ENCODE data around the gene NOD1.

NOD1 gene

GRCh38 chr7:30403477-30403876, 75.1 kb downstream of the NOD1 start:
- no peak overlapping the region for H3K9ac ChIP-seq (ENCODE audit: low read depth, low read length, poor library complexity)
- H3K9me3 ChIP-seq (replicated peaks in 1 of 2; ENCODE audit: control insufficient read depth in 2 of 2, insufficient read depth in 1 of 2, low read depth in 1 of 2, low read length in 2 of 2) = peaks cover 0 to 3% of the 10 kb centered on the region in 2 donors
- H2BK12ac ChIP-seq (ENCODE audit: low read length) = no peak overlapping the region
- H2BK15ac ChIP-seq (ENCODE audit: low read length) = no peak overlapping the region
- no peaks in the 10 kb centered on the region for H3K27me3 ChIP-seq (ENCODE audit: control insufficient read depth in 3 of 3, insufficient read depth in 3 of 3, low read depth in 1 of 3, low read length in 3 of 3)
- DNase-seq (ENCODE audit: low spot score) = no peak
- no peaks in the 10 kb centered on the region for H3K79me1 ChIP-seq (ENCODE audit: low read depth, low read length)
- H3K23ac ChIP-seq (ENCODE audit: low read depth, low read length, poor library complexity) = no peak overlapping the region
- no peak overlapping the region for H3K27ac ChIP-seq (replicated peaks; ENCODE audit: low read length)
- no CpG with 5 or more reads among the region's 3 CpGs for WGBS, 2 donors (ENCODE audit: extremely low coverage in 2 of 2, insufficient read length in 2 of 2, insufficient replicate concordance in 1 of 2)
- peaks cover 0 to 2% of the 10 kb centered on the region in 2 donors for H3K36me3 ChIP-seq (replicated peaks in 1 of 2; ENCODE audit: control insufficient read depth in 2 of 2, insufficient read depth in 2 of 2, low read length in 2 of 2)
- H3K4me2 ChIP-seq (ENCODE audit: insufficient read depth, low read length, poor library complexity, severe bottlenecking) = no peak overlapping the region
- no peak overlapping the region for H4K8ac ChIP-seq (ENCODE audit: low read depth, low read length)
- H2AK5ac ChIP-seq (ENCODE audit: low read depth, low read length) = no peak overlapping the region
- no peak overlapping the region for H3K18ac ChIP-seq (ENCODE audit: low read length)
- no peak overlapping the region for H3K14ac ChIP-seq (ENCODE audit: low read length)
- no peak overlapping the region for H2AFZ ChIP-seq (ENCODE audit: low read length)
- H2BK120ac ChIP-seq (ENCODE audit: low read depth, low read length) = no peak overlapping the region
- no peaks in the 10 kb centered on the region for H3K4me1 ChIP-seq (ENCODE audit: control insufficient read depth in 2 of 2, insufficient read depth in 1 of 2, low read depth in 1 of 2, low read length in 2 of 2)
- no peak overlapping the region for H3K4me3 ChIP-seq (ENCODE audit: low read length in 2 of 2)
- no peak overlapping the region for H2BK5ac ChIP-seq (ENCODE audit: low read length)
- no peak overlapping the region for H3K4ac ChIP-seq (ENCODE audit: low read length)
- no peak overlapping the region for H4K91ac ChIP-seq (ENCODE audit: low read depth, low read length, poor library complexity)

DNA sequence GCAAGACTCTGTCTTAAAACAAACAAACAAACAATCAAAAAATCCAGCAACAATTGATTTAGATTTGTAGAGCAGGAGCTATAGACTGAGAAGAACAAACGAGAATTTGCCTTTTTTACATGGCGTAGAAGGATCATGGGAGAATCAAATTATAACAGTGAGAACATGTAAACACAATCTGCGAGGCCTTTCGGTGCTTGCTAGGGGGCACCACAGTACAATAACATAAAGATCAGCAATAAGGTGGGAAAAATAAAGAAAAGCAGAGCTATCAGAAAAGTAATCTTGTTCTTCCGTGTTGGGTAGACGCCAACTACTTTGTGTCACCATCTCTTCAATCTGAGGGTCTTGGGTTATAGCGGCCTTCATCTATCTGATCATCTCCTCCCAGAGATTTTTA, 82.2 kb downstream of the NOD1 start:
- Histone ChIP-seq H3K36me3 (replicated peaks in 1 of 2; ENCODE audit: control insufficient read depth in 2 of 2, insufficient read depth in 2 of 2, low read length in 2 of 2) (no peaks in the 10 kb centered on the region), H3K14ac (ENCODE audit: low read length) (no peak overlapping the region), H3K27me3 (ENCODE audit: control insufficient read depth in 3 of 3, insufficient read depth in 3 of 3, low read depth in 1 of 3, low read length in 3 of 3) (no peaks in the 10 kb centered on the region), H3K27ac (replicated peaks; ENCODE audit: low read length) (no peak overlapping the region), H2BK15ac (ENCODE audit: low read length) (no peak overlapping the region), H2AK5ac (ENCODE audit: low read depth, low read length) (no peak overlapping the region), H3K79me1 (ENCODE audit: low read depth, low read length) (no peaks in the 10 kb centered on the region), H3K4me3 (ENCODE audit: low read length in 2 of 2) (no peak overlapping the region), H4K91ac (ENCODE audit: low read depth, low read length, poor library complexity) (no peak overlapping the region), H3K9me3 (replicated peaks in 1 of 2; ENCODE audit: control insufficient read depth in 2 of 2, insufficient read depth in 1 of 2, low read depth in 1 of 2, low read length in 2 of 2) (no peaks in the 10 kb centered on the region), H3K4ac (ENCODE audit: low read length) (no peak overlapping the region), H2AFZ (ENCODE audit: low read length) (no peak overlapping the region), H3K4me2 (ENCODE audit: insufficient read depth, low read length, poor library complexity, severe bottlenecking) (no peak overlapping the region), H2BK12ac (ENCODE audit: low read length) (no peak overlapping the region), H4K8ac (ENCODE audit: low read depth, low read length) (no peak overlapping the region), H3K23ac (ENCODE audit: low read depth, low read length, poor library complexity) (no peak overlapping the region), H3K4me1 (ENCODE audit: control insufficient read depth in 2 of 2, insufficient read depth in 1 of 2, low read depth in 1 of 2, low read length in 2 of 2) (no peaks in the 10 kb centered on the region), H2BK120ac (ENCODE audit: low read depth, low read length) (no peak overlapping the region), H3K18ac (ENCODE audit: low read length) (no peak overlapping the region), H2BK5ac (ENCODE audit: low read length) (no peak overlapping the region), H3K9ac (ENCODE audit: low read depth, low read length, poor library complexity) (no peak overlapping the region)
- no CpG with 5 or more reads among the region's 7 CpGs for whole genome bisulfite sequencing, 2 donors (ENCODE audit: extremely low coverage in 2 of 2, insufficient read length in 2 of 2, insufficient replicate concordance in 1 of 2)
- DNase-seq (ENCODE audit: low spot score) = no peak

DNA sequence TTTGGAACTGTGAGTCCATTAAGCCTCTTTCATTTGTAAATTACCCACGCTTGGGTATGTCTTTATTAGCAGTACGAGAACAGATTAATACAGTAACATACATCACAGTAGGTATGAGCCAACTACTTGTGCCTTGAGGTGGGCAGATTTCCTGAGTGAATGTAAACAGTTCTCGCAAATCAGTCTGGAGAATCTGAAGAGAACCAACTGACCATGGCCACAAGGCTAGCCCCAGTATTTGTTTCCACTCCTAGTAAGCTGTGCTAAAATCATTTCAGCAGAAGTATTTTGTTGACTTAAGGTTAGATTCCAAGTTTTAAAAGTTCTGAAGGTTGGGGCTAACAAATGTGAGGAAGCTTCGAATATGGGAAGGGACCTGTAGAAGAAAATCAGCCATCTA, 82.9 kb downstream of the NOD1 start:
- no peaks in the 10 kb centered on the region for H3K9me3 ChIP-seq (replicated peaks in 1 of 2; ENCODE audit: control insufficient read depth in 2 of 2, insufficient read depth in 1 of 2, low read depth in 1 of 2, low read length in 2 of 2)
- WGBS, 2 donors (ENCODE audit: extremely low coverage in 2 of 2, insufficient read length in 2 of 2, insufficient replicate concordance in 1 of 2) = no CpG with 5 or more reads among the region's 4 CpGs
- no peak overlapping the region for H4K91ac ChIP-seq (ENCODE audit: low read depth, low read length, poor library complexity)
- H2BK15ac ChIP-seq (ENCODE audit: low read length) = no peak overlapping the region
- H2BK120ac ChIP-seq (ENCODE audit: low read depth, low read length) = no peak overlapping the region
- H3K9ac ChIP-seq (ENCODE audit: low read depth, low read length, poor library complexity) = no peak overlapping the region
- H3K23ac ChIP-seq (ENCODE audit: low read depth, low read length, poor library complexity) = no peak overlapping the region
- no peaks in the 10 kb centered on the region for H3K79me1 ChIP-seq (ENCODE audit: low read depth, low read length)
- H3K4me3 ChIP-seq (ENCODE audit: low read length in 2 of 2) = no peak overlapping the region
- no peak overlapping the region for H2BK12ac ChIP-seq (ENCODE audit: low read length)
- H3K4me1 ChIP-seq (ENCODE audit: control insufficient read depth in 2 of 2, insufficient read depth in 1 of 2, low read depth in 1 of 2, low read length in 2 of 2) = no peaks in the 10 kb centered on the region
- H2AFZ ChIP-seq (ENCODE audit: low read length) = no peak overlapping the region
- H3K4ac ChIP-seq (ENCODE audit: low read length) = no peak overlapping the region
- H2BK5ac ChIP-seq (ENCODE audit: low read length) = no peak overlapping the region
- DNase-seq (ENCODE audit: low spot score) = no peak
- H3K14ac ChIP-seq (ENCODE audit: low read length) = no peak overlapping the region
- no peak overlapping the region for H2AK5ac ChIP-seq (ENCODE audit: low read depth, low read length)
- H3K18ac ChIP-seq (ENCODE audit: low read length) = no peak overlapping the region
- H3K36me3 ChIP-seq (replicated peaks in 1 of 2; ENCODE audit: control insufficient read depth in 2 of 2, insufficient read depth in 2 of 2, low read length in 2 of 2) = no peaks in the 10 kb centered on the region
- no peak overlapping the region for H3K27ac ChIP-seq (replicated peaks; ENCODE audit: low read length)
- no peak overlapping the region for H4K8ac ChIP-seq (ENCODE audit: low read depth, low read length)
- H3K27me3 ChIP-seq (ENCODE audit: control insufficient read depth in 3 of 3, insufficient read depth in 3 of 3, low read depth in 1 of 3, low read length in 3 of 3) = no peaks in the 10 kb centered on the region
- H3K4me2 ChIP-seq (ENCODE audit: insufficient read depth, low read length, poor library complexity, severe bottlenecking) = no peak overlapping the region

DNA sequence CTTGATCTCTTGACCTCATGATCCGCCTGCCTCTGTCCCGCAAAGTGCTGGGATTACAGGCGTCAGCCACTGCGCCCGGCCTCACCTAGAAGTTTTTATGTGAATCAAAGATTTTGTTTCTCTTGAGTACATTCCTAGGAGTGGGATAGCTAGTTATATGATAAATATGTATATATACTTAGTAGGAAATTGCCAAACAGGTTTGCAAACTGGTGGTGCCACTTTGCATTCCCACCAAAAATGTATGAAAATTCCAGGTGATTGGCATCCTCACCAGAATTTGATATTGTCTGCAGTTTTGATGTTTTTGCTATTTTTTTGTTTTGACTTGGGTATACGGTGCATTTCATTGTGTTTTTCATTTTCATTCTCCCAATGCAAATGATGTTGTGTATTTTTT, 86.8 kb downstream of the NOD1 start:
- Histone ChIP-seq H2BK12ac (ENCODE audit: low read length) (no peak overlapping the region), H3K9ac (ENCODE audit: low read depth, low read length, poor library complexity) (no peak overlapping the region), H3K4me2 (ENCODE audit: insufficient read depth, low read length, poor library complexity, severe bottlenecking) (no peak overlapping the region), H3K36me3 (replicated peaks in 1 of 2; ENCODE audit: control insufficient read depth in 2 of 2, insufficient read depth in 2 of 2, low read length in 2 of 2) (no peaks in the 10 kb centered on the region), H3K27ac (replicated peaks; ENCODE audit: low read length) (no peak overlapping the region), H2BK15ac (ENCODE audit: low read length) (no peak overlapping the region), H3K4me3 (ENCODE audit: low read length in 2 of 2) (no peak overlapping the region), H2AFZ (ENCODE audit: low read length) (no peak overlapping the region), H2BK120ac (ENCODE audit: low read depth, low read length) (no peak overlapping the region), H2AK5ac (ENCODE audit: low read depth, low read length) (no peak overlapping the region), H4K91ac (ENCODE audit: low read depth, low read length, poor library complexity) (no peak overlapping the region), H2BK5ac (ENCODE audit: low read length) (no peak overlapping the region), H3K14ac (ENCODE audit: low read length) (no peak overlapping the region), H4K8ac (ENCODE audit: low read depth, low read length) (no peak overlapping the region), H3K23ac (ENCODE audit: low read depth, low read length, poor library complexity) (no peak overlapping the region), H3K27me3 (ENCODE audit: control insufficient read depth in 3 of 3, insufficient read depth in 3 of 3, low read depth in 1 of 3, low read length in 3 of 3) (no peaks in the 10 kb centered on the region), H3K79me1 (ENCODE audit: low read depth, low read length) (peaks cover 2% of the 10 kb centered on the region), H3K18ac (ENCODE audit: low read length) (no peak overlapping the region), H3K9me3 (replicated peaks in 1 of 2; ENCODE audit: control insufficient read depth in 2 of 2, insufficient read depth in 1 of 2, low read depth in 1 of 2, low read length in 2 of 2) (no peaks in the 10 kb centered on the region), H3K4ac (ENCODE audit: low read length) (no peak overlapping the region), H3K4me1 (ENCODE audit: control insufficient read depth in 2 of 2, insufficient read depth in 1 of 2, low read depth in 1 of 2, low read length in 2 of 2) (no peaks in the 10 kb centered on the region)
- no peak for DNase-seq (ENCODE audit: low spot score)
- WGBS, 2 donors (ENCODE audit: extremely low coverage in 2 of 2, insufficient read length in 2 of 2, insufficient replicate concordance in 1 of 2) = no CpG with 5 or more reads among the region's 6 CpGs
